GM21825 (cell line): ENCODE results near the gene MS4A15.
"Not testable (repeated sequence)": the region's sequence is repeated elsewhere in the genome, so short reads cannot be mapped to it uniquely, and the experiment has no call there.

Experiments
- ATAC-seq: cut with Tn5 transposase; IDR thresholded peaks from one replicate; pipeline ENCODE4 v1.9.1; 2021; ENCODE audit warnings: mild to moderate bottlenecking, moderate library complexity; ENCODE audit not compliant: unreplicated experiment

Gene MS4A15

GRCh38 chr11:60753309-60753708 is 3.4 kb upstream of the MS4A15 start:
- no peak for ATAC-seq

GRCh38 chr11:60754887-60755286 is 1.8 kb upstream of the MS4A15 start:
- no peak for ATAC-seq

GRCh38 chr11:60757231-60757800 is 649 bp downstream of the MS4A15 start:
- no peak for ATAC-seq

GRCh38 chr11:60758671-60759070 is 2.0 kb downstream of the MS4A15 start:
- not testable (repeated sequence) for ATAC-seq

- not testable (repeated sequence) for ATAC-seq
Observed at GRCh38 chr11:60759438-60760225, 3.0 kb downstream of the MS4A15 start.

- ATAC-seq: no peak
Observed at GRCh38 chr11:60761436-60762190, 4.9 kb downstream of the MS4A15 start.

GRCh38 chr11:60762851-60763691 is 6.4 kb downstream of the MS4A15 start:
- peak; percentile 66 for ATAC-seq

GRCh38 chr11:60763692-60764369 is 7.2 kb downstream of the MS4A15 start:
- peak; percentile 26 for ATAC-seq

- ATAC-seq: peak; percentile 50
Observed at GRCh38 chr11:60764879-60765278, 8.2 kb downstream of the MS4A15 start.

- peak; percentile 19 for ATAC-seq
Observed at GRCh38 chr11:60765355-60765754, 8.7 kb downstream of the MS4A15 start.

GRCh38 chr11:60766547-60766946 is 9.9 kb downstream of the MS4A15 start:
- ATAC-seq: no peak

- ATAC-seq: no peak
Observed at GRCh38 chr11:60767388-60767811, 10.7 kb downstream of the MS4A15 start.

- ATAC-seq: no peak
Observed at GRCh38 chr11:60768202-60768601, 11.5 kb downstream of the MS4A15 start.

GRCh38 chr11:60769273-60769672 is 12.6 kb downstream of the MS4A15 start:
- ATAC-seq: no peak

- ATAC-seq: no peak
Observed at GRCh38 chr11:60769811-60770210, 13.1 kb downstream of the MS4A15 start.

GRCh38 chr11:60771146-60771545 is 14.5 kb downstream of the MS4A15 start:
- ATAC-seq: no peak

- no peak for ATAC-seq
Observed at GRCh38 chr11:60771879-60772525, 15.3 kb downstream of the MS4A15 start.

GRCh38 chr11:60772666-60773065 is 16.0 kb downstream of the MS4A15 start:
- ATAC-seq: no peak

- no peak for ATAC-seq
Observed at GRCh38 chr11:60774726-60775125, 18.1 kb downstream of the MS4A15 start.
